Kidney tubule cell (primary cell): Measurements from ENCODE around the gene UCN2.
A peak's percentile ranks its signal among the peaks of the same experiment; 100 is the strongest.

ENCODE experiments used
- DNase-seq: peaks from one replicate; pipeline ENCODE4 v3.0.0-alpha.2; 2018; ENCODE audit warnings: low spot score

Gene UCN2

DNA sequence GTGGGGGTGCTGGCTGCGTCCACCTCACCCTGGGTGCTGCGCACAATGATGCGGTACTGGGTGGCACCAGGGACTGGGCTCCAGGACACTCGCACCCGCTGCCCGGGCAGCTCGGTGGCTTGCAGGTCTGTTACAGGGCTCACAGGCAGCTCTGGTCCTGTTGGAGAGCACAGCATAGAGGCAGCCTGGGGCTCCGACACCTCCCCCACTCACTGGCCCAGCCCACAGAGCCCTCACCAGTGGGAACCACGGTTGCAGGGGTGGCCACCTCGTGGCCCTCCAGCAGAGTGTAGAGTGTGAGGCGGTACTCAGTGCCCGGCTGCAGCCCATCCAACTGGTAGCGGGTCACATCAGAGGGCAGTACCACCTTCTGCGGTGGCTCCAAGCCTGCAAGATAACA lies 27.9 kb upstream of the UCN2 start:
- DNase-seq = no peak

DNA sequence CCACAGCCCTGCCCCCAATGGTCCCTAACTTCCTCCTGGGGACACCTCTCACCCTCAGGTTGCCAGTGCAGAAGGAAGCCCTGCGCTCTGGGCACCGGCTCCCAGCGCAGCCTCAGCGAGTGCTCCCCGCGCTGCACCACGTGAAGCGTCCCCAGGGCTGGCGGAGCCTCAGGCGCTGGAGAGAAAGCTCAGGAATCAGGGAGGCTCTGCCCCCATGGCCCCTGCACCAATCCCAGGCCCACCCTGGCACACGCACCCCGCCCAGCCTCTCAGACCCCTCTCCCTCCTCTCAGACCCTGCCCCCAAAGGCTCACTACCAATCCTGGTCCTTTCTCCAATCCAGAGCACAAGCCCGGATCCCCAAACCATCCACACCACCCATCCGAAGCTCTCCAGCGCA lies 24.6 kb upstream of the UCN2 start:
- DNase-seq = no peak

DNA sequence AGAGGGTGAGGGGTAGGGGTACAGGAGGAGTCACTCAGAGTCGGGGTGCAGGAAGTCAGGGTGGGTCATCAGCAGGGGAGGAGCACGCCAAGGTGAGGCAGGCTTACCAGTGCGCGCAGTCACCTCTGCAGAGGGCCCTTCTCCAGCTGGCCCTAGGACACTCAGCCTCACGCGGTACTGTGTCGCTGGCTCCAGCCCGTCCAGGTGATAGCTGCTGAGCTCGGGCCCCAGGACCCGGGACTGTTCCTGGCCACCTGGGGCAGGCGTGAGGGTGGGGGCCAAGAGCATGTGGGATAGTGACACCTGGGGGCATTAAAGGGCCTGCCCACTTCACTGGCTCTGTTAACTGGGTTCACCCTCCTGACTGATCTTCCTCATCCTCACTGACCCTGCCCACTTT lies 24.1 kb upstream of the UCN2 start:
- DNase-seq = no peak

DNA sequence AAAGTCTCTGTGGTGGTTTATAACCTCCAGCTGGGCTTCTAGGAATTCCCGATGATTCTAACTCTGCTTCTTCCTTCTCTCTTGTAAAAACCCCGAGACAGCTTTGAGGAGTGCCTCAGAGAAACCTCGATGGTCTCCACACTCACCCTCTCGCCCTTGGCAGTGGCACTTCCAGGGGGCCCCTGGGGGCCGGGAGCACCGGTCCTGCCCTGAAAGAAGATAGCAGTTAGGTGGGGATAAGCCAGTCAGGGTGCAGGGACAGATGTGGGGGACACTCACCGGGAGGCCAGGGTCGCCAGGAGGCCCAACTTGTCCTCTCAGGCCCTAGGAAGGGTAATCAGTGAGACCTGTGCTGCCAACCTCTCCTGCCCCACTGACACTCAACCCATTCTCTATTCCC lies 21.8 kb upstream of the UCN2 start:
- no peak for DNase-seq

DNA sequence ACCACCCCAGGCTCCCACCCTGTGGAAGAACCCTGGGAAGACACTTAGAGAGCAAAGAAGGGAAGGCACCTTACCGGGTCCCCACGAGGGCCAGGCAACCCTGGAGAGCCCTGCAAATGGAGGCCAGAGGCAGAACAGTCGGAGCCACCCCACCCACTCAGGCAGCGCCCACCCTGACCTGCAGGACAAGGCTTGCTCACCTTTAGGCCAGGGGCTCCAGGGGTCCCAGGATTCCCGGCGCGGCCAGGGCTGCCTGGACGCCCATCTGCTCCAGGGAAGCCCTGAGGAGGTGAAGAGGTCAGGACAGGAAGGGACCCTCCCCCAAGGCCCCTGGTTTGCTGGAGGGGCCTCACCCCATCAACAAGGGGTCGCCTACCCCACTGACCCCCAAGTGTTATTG lies 21.3 kb upstream of the UCN2 start:
- no peak for DNase-seq

DNA sequence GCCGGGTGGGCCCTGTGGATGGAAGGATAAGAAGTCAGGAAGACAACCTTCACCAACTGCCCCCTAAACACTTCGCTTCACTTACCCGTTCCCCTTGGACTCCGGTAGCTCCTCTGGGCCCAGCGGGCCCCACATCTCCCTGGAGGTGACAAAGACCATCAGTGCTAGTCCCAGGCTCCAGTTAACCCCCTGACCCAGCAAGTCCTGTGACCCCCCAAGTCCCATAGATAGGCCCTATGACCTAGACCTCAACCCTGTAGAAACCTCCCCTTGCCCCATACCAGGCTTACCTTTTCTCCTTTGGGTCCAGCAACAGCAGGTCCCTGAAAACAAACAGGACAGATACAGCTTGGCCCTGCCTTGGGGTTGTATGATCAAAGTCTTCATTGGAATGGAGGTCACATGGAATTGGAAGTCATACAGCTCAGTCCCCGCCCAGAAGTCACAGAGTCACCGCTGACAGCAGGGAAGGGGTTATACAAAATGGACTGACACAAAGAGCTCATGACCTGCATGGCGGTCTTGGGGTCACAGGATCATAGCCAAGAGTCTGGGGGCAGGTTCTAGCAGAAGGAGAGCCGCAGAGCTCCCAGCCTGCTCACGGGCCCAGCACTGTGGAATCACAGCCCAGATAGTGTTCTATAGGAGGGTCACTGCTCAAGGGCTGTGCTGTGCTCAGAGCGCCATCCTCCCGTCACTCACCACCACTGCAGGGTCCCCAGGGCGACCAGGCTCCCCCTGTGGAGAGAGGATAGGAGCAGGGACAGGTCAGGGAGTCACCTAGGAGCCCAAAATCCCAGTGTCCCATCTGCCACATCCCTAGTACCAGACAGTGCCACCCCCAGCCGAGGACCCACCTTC lies 18.3 kb upstream of the UCN2 start:
- no peak for DNase-seq

DNA sequence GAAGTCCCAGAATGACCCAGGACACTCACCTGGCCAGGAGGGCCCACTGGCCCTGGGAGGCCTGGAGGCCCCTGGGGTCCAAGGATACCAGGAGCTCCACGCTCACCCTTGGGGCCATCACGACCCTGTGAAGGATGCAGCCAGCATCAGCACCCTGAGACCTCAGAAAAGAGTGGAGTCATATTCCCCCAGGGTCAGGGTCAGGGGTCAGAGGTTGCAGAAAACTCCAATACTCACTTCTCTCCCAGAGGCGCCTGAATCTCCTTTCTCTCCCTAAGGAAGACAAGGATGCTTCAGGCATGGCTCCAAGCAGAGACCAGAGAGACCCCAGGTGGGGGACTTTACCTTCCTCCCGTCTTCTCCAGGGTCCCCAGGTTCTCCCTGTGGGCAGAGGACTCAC lies 13.1 kb upstream of the UCN2 start:
- DNase-seq = no peak

DNA sequence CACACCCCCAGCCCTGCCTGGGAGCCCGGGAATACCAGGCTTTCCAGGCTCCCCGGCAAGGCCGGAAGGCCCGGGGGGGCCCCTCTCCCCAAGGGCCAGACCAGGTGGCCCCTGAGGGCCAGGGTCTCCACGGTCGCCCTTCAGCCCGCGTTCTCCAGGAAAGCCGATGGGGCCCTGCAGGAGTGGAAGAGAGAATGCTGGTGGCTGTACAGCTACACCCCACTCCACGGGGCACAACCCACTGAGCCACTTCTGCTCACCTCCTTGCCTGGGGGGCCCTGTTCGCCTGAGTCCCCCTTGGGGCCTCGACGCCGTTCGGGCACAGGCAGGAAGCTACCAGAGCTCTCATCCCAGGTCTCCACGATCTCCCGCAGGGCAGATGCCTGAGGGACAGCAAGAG lies 11.8 kb upstream of the UCN2 start:
- no peak for DNase-seq

DNA sequence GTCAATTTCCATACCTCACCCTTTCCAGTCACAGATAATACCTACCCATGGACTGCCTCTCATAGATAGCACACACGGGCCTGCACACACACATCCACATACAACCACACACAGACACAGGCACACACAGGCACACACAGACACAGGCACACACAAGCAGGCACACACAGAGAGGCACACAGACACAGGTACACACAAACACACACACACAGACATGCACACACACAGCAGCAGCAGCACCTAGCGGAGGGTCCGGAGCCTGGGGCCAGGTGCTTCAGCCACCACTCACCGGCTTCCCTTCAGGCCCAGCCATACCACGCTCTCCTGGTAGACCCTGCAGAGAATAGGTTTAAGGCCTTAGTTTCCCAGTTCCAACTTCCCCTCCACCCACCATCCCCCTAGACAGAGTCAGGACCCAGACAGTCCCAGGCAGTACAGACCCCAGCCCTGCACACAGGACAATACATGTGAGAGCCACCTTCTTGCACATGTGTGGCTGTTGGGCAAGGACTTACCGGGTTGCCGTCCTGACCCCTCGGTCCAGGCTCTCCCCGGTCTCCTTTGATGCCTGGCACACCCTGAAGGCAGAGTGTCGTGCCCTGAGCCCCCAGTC lies 10.5 kb upstream of the UCN2 start:
- DNase-seq = no peak

DNA sequence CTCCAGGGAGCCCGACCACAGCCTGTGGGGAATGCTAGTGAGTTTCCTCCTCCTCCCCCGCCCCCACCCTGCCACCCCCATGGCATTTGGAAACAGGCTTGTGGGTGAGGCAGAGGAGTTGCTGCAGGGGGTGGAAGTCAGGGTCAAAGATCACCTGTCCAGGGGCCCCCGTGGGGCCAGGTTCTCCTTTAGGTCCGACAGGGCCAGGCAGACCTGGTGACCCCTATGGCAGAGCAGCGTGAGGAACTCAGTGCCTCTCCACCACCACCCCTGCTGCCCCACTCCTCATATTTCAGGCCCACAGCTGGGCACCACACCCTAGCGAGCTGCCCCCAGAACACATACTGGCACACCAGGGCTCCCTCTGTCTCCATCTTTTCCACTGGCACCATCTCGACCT lies 8.9 kb upstream of the UCN2 start:
- DNase-seq = no peak

DNA sequence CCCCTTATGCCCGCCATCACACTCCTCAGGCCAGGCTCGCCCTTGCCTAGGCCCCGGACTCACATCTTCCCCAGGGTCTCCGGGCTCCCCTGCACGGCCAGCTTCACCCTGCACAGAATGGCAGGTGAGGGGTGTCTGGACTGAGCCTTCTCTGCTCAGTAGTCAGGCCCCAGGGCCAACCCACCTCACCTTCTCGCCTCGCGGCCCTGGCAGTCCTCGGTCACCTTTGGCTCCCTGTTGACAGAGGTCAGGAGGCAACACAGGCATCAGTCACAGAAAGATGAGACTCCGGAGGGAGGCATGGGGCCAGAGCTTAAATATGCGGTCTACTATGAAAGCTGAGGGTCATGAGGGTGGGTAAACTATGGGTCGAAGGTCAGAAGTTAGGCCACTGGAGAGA lies 8.4 kb upstream of the UCN2 start:
- no peak for DNase-seq

DNA sequence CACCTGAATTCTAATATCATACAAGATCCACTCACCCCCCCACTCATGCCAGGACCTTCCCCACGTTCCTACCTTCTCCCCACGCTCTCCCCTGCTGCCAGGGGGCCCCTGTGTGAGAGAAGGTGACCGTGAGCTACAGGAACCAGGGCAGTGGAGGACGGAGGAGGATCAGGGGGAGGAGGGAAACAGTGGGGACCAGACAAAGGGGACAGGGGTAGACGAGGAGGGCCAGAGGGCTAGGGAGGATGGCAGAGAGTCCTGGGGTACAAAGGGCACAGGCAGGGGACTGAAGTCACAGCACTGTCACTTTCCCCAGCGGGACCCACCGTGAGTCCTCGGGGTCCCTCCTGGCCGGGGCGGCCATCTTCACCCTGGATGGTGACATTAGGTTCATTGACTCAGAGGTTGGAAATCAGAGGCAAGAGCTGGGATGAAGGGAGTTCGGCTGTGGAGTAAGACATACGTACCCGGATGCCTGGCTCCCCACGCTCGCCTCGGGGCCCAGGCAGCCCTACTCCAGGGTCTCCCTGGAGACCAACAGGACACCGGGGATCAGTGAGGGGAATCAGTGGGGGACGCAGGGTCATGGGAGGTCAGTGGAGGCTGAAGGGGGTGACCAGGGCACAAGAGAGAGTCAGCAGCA lies 6.3 kb upstream of the UCN2 start:
- DNase-seq = no peak

DNA sequence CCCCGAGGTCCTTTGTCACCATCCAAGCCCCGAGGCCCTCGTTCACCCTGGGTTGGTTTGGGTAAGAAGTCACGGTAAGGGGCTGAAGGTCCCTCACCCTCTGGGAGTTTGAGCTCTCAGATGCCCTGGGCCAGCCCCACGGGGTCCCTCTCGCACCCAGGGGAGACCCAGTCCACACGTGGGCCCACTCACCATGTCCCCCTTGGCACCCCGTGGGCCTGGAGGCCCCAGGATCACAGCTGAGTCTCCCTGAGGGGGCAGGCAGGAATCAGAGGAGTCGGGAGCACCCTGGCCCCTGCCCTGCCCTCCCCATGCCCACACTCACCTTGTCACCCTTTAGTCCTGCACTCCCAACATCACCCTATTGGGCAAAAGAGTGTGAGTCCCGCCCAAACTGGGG lies 5.8 kb upstream of the UCN2 start:
- no peak for DNase-seq

DNA sequence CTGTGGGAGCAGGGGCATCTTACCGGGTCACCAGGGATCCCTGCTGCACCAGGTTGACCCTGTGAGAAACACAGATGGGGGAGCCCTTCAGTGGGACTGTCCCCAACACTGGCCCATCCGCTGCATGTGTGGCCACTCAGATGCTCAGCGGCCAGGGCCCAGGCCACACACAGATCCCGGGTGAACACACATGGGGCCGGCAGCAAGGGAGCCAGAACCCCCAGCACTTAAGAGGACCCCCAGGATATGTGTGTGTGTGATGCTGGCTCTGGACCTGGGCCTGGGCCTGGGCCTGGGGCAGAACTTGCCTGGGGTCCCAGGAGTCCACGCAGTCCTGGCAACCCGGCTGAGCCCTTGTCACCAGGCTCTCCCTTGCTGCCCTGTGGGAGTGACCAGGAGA lies 4.9 kb upstream of the UCN2 start:
- no peak for DNase-seq

DNA sequence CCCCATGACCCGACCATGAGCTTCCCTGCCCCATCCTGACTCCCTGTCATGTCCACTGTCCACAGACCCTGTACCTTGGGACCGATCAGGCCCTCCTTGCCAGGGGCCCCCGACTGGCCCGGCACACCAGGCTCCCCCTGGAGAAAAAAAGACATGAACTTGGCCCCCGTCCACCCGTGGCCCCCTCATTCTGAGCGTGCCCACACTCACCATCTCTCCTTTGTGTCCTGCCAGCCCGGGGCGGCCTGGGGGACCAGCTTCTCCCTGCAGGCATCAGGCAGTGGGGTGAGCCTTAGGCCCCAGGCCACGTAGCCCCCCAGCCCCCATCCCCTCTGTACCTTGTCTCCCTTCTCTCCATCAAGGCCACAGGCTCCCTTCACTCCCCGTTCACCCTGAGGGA lies 3.9 kb upstream of the UCN2 start:
- DNase-seq = no peak

DNA sequence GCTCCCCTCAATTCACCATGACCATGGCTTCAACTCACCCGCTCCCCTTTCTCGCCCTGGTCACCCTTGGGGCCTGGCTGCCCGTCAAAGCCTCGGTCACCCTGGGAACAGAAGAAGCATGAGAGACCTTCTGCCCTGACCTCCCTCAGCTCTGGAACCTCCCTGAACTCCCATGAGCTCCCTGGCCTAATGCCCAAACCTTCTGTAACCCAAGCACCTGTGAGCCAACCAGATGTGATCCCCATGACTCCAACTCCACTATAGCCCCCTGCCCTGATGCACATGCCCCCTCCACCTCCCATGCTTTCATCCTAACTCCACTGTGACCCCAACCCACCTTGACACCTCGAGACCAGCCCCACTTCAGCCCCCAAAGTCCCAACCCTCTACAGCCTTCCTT lies 3.5 kb upstream of the UCN2 start:
- DNase-seq = no peak

DNA sequence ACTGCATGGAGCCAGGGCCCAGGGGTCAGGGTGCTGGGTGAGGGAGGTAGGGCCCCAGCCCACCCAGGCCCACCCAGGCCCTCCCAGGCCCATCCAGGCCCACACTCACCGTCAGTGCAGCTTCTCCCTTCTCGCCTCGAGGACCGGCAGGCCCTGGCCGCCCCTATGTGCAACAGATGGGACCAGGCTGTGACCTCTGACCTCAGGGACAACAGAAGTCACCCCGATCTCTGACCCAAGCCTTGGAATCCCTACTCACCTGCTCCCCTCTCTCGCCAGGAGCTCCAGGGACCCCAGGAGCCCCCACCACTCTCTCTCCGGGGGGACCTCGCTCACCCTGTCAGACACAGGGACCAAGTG lies 2.8 kb upstream of the UCN2 start:
- DNase-seq = no peak

DNA sequence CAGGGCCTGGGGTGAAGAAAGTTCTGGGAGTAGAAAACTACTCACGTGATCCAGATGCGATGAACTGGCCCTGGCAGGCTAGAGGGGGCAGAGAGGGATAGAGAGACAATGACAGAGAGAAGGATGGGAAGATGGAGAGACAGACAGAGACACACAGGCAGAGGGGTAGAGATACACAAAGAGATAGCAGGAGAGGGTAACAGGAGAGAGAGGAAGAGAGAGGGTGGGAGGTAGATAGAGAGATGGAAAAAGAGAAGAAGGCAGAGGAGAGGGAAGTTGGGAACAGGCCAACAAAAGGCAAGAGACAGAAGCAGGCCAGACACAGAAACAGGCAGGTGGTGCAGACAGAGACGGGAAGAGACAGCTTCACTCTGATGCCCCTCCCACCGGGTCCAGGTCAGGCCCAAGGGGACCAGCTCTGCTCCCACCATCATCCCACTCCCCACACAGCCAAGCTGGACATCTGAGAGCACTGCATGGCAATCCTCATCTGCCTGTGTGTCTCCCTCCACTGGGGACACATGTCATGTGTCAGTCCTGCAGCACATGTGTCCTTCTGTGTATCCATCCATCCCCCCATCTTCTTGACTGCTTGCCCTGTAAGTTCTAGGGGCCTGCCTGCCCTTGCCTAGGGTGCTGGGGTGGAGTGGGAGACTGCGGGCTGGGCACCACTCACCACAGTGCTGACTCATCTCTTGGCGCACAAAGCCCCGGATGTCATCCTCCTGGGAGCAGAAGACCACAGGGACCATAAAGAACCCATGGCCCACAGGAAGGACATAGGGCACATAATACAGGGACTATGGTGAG lies 2.2 kb upstream of the UCN2 start:
- peak; percentile 52 for DNase-seq

DNA sequence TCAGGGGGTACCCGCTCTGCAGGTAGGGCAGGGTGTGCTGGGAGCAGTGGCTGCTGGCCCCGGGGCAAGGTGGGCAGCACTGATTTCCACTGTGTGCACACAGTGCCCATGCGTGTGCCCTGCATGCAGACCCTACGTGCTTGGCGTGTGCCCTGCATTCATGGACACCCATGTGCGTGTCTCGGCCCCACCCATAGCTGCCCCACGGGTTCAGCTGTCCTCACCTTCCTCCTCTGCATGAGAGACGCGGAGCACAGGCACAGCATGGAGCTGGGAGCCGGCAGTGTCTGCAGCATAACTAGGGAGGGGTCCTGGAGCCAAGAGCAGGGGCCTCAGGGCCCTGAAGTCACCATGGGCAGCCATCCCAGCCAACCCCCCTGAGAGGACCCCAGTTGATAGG lies 1.6 kb upstream of the UCN2 start:
- DNase-seq = no peak

DNA sequence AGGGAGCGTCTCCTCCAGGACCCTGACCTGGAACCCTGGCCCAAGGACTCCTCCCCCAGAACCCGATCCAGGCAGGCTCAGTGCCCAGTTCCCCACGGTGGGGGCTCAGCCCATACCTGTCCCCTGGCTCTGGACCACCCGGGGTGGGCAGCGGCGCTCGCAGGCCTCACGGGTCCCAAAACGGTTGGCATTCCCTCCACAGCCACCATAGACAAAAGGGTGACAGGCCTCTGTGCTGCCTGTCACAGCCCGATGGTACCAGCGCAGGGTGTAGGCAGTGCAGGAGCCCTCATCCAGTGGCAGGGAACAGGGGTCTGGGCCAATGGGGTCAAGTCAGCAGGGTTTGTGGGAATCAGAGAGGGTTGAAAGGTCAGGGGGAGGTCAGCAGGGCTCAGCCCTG lies 1.1 kb upstream of the UCN2 start:
- DNase-seq = no peak

DNA sequence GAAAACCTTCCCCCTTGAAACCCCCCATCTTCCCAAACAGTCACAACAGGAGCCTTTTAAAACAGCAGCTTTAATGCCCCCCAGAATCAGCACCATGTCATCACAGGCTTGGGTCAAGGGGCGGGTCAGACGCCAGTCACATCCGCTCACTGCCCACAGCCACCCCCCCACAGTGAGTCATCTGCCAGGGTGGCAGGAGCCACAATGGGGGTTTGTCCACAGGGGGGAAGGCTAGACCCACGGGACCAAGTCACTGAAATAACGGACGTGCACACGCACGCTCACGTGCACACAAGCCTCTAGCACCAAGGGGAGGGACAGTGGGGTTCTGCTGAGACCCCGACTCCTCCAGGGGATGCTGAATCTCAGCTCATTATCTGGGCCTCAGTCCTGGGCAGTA lies 441 bp upstream of the UCN2 start:
- DNase-seq = peak; percentile 80

DNA sequence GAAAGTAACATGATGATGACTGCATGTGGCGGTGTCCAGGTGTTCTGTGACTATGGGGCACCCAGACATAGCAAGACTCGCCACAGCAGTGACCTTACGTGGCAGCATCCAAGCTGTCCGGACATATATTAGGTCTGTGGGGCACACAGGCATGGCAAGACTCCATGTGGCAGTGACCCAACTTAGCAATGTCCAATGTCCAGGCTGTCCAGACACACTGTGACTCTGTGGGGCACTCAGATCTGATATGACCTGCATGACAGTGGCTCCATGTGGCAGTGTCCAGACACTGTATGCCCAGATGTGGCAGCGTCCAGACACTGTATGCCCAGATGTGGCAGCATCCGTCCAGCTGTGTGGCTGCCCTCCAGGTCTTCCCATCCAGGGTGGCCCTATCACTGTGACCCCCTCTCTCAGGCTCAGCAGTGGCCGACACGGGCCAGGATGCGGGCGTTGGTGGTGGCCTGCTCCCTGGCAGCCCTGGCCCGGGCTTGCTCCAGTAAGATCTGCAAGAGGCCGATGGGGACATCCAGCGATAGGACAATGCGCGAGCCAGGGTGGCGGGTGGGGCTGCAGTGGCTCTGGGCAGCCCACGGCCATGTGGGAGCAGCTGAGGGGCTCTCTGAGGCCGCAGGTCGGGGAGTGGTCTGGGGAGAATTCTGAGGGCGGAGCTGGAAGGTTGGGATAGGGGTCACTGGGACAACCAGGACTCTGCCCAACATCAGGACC lies 1.1 kb downstream of the UCN2 start:
- DNase-seq = no peak
